Common myeloid progenitor, CD34-positive (primary cell): Measurements from ENCODE around the gene GPC5.

Source experiments
- CTCF ChIA-PET: fragments of 350-600 bp; sonication (Branson Sonifier 250); formaldehyde crosslinking; loops from one replicate; lab custom pipeline; 2021; ENCODE audit warnings: antibody characterized with exemption; lab: Charles Lee
- POLR2A ChIA-PET: fragments of 350-600 bp; sonication (Branson Sonifier 250); formaldehyde crosslinking; loops from one replicate; lab custom pipeline; 2021; ENCODE audit warnings: antibody characterized with exemption; lab: Charles Lee
- DNase-seq, 3 donors: peaks; one replicate each; pipeline versions ENCODE4 v3.0.0 to v3.0.0-alpha.2; 2013
- H3K27ac ChIP-seq, 2 experiments: 1 replicate in 1 of 2; 2 replicates in 1 of 2; pipeline ENCODE4 v1.7.0; 2013; ENCODE audit warnings: inconsistent platforms in 2 of 2, low read length in 2 of 2, mild to moderate bottlenecking in 2 of 2, low read depth in 1 of 2, moderate library complexity in 1 of 2; ENCODE audit not compliant: severe bottlenecking in 2 of 2, insufficient read depth in 1 of 2, poor library complexity in 1 of 2
- H3K27me3 ChIP-seq, 5 experiments: replicated peaks in 2 of 5; 1 replicate in 3 of 5; 2 replicates in 2 of 5; pipeline versions ENCODE4 v1.6.1 to v1.7.0; 2013; ENCODE audit warnings: low read length in 4 of 5, mild to moderate bottlenecking in 2 of 5, moderate library complexity in 2 of 5, inconsistent platforms in 1 of 5; ENCODE audit not compliant: insufficient read depth in 5 of 5, control insufficient read depth in 4 of 5
- H3K36me3 ChIP-seq, 4 experiments: 1 replicate in 2 of 4; 2 replicates in 2 of 4; pipeline versions ENCODE4 v1.6.1 to v1.7.0; 2013; ENCODE audit warnings: low read length in 3 of 4, control low read depth in 1 of 4, mild to moderate bottlenecking in 1 of 4; ENCODE audit not compliant: control insufficient read depth in 4 of 4, insufficient read depth in 4 of 4
- H3K4me1 ChIP-seq, 4 experiments: 1 replicate in 3 of 4; 2 replicates in 1 of 4; pipeline versions ENCODE4 v1.6.1 to v1.7.1; 2013; ENCODE audit warnings: low read length in 3 of 4, mild to moderate bottlenecking in 3 of 4, control low read depth in 1 of 4, inconsistent platforms in 1 of 4, moderate library complexity in 1 of 4; ENCODE audit not compliant: control insufficient read depth in 4 of 4, insufficient read depth in 4 of 4; ENCODE audit errors: control extremely low read depth in 1 of 4
- H3K4me3 ChIP-seq, 7 experiments: 1 replicate in 4 of 7; 2 replicates in 3 of 7; pipeline versions ENCODE4 v1.5.1 to v1.7.0; 2013; ENCODE audit warnings: mild to moderate bottlenecking in 7 of 7, low read length in 6 of 7, moderate library complexity in 6 of 7, inconsistent platforms in 2 of 7, low read depth in 2 of 7, control low read depth in 1 of 7; ENCODE audit not compliant: insufficient read depth in 4 of 7, control insufficient read depth in 1 of 7; ENCODE audit errors: extremely low read depth in 1 of 7
- H3K9me3 ChIP-seq, 5 experiments: 1 replicate in 4 of 5; 2 replicates in 1 of 5; pipeline versions ENCODE4 v1.6.1 to v1.7.1; 2013; ENCODE audit warnings: low read length in 4 of 5, mild to moderate bottlenecking in 2 of 5, inconsistent platforms in 1 of 5, low read depth in 1 of 5, moderate library complexity in 1 of 5; ENCODE audit not compliant: control insufficient read depth in 4 of 5, insufficient read depth in 2 of 5; ENCODE audit errors: control extremely low read depth in 1 of 5
- WGBS: methylation state at CpG from one replicate; pipeline ENCODE4 v1.1.5; 2013; ENCODE audit not compliant: insufficient coverage; 5-methylcytosine and 5-hydroxymethylcytosine counted together

Gene GPC5

GRCh38 chr13:92671821-92672220, 1273.4 kb downstream of the GPC5 start:
- Histone ChIP-seq H3K9me3 (peaks cover 0 to 5% (median 0%) of the 10 kb centered on the region in 5 experiments), H3K4me1 (no peaks in the 10 kb centered on the region), H3K36me3 (no peaks in the 10 kb centered on the region), H3K27me3 (no peaks in the 10 kb centered on the region), H3K27ac (no peak overlapping the region), H3K4me3 (no peak overlapping the region)
- ChIA-PET POLR2A (no interaction called here), CTCF (no interaction called here)
- DNase-seq: no peak
- 90% methylated on average over 2 of the region's 2 CpGs for WGBS

- DNase-seq: no peak
- H3K4me3 ChIP-seq: no peak overlapping the region
- 100% methylated on average over 2 of the region's 3 CpGs for WGBS
- H3K4me1 ChIP-seq: no peaks in the 10 kb centered on the region
- H3K9me3 ChIP-seq: no peaks in the 10 kb centered on the region
- no peaks in the 10 kb centered on the region for H3K36me3 ChIP-seq
- ChIA-PET POLR2A (no interaction called here), CTCF (no interaction called here)
- no peak overlapping the region for H3K27ac ChIP-seq
- H3K27me3 ChIP-seq: no peaks in the 10 kb centered on the region
Measured at GRCh38 chr13:92676246-92676645, 1277.8 kb downstream of the GPC5 start.

GRCh38 chr13:92677571-92677970, 1279.2 kb downstream of the GPC5 start:
- no peak for DNase-seq
- Histone ChIP-seq H3K4me3 (no peak overlapping the region), H3K27me3 (no peaks in the 10 kb centered on the region), H3K27ac (no peak overlapping the region), H3K36me3 (no peaks in the 10 kb centered on the region), H3K4me1 (no peaks in the 10 kb centered on the region), H3K9me3 (no peaks in the 10 kb centered on the region)
- ChIA-PET POLR2A (no interaction called here), CTCF (no interaction called here)
- WGBS: 88% methylated on average over 3 of the region's 4 CpGs

- Histone ChIP-seq H3K27ac (no peak overlapping the region), H3K4me3 (no peak overlapping the region), H3K36me3 (no peaks in the 10 kb centered on the region), H3K9me3 (no peaks in the 10 kb centered on the region), H3K27me3 (no peaks in the 10 kb centered on the region), H3K4me1 (no peaks in the 10 kb centered on the region)
- no peak for DNase-seq
- CTCF ChIA-PET: no interaction called here
- WGBS: no CpG with 5 or more reads among the region's 7 CpGs
- POLR2A ChIA-PET: no interaction called here
Measured at GRCh38 chr13:92679602-92680001, 1281.2 kb downstream of the GPC5 start.

- H3K27me3 ChIP-seq: no peaks in the 10 kb centered on the region
- no peaks in the 10 kb centered on the region for H3K36me3 ChIP-seq
- CTCF ChIA-PET: no interaction called here
- no peaks in the 10 kb centered on the region for H3K9me3 ChIP-seq
- no peak overlapping the region for H3K27ac ChIP-seq
- H3K4me3 ChIP-seq: no peak overlapping the region
- POLR2A ChIA-PET: no interaction called here
- no peak for DNase-seq
- H3K4me1 ChIP-seq: no peaks in the 10 kb centered on the region
- 90% methylated on average over 4 of the region's 4 CpGs for WGBS
Measured at GRCh38 chr13:92681239-92681638, 1282.8 kb downstream of the GPC5 start.

DNA sequence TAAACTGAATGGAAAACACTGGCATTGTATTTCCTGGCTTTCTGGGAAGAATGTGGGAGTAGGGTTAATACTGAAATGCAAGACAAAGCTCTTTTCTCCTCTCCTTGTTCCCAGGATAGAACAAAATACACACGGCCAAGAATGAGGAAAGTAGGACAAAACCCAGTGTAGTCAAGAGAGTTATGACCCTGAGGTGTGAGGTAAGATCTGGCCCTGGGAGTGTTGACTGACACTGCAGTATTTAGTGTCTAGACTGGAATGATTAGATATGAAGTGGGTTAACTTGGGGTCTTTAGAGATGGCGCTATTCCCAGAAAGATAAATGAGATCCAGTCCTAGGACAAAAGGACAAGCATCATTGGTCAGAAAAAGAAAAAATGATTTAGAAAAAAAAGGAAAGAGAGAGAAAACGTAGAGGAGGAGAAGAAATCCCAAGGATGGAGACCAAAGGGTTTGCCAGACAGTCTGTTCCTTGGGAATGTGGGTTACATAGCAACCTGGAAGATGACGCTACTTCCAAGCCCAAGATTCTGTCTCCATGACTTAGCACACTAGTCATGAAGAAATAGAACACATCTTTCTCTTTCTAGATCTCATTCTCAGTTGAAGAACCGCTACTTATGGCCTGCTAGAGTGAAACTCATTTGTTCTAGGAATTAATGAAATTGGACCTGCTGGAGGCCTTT, 1284.6 kb downstream of the GPC5 start:
- H3K4me3 ChIP-seq: no peak overlapping the region

GRCh38 chr13:92694047-92694446, 1295.6 kb downstream of the GPC5 start:
- H3K27ac ChIP-seq: no peak overlapping the region
- no peaks in the 10 kb centered on the region for H3K4me1 ChIP-seq
- ChIA-PET CTCF (no interaction called here), POLR2A (no interaction called here)
- no peaks in the 10 kb centered on the region for H3K27me3 ChIP-seq
- H3K36me3 ChIP-seq: no peaks in the 10 kb centered on the region
- no peak overlapping the region for H3K4me3 ChIP-seq
- H3K9me3 ChIP-seq: peaks cover 0 to 5% (median 0%) of the 10 kb centered on the region in 5 experiments
- DNase-seq: no peak

More for the DNA sequence above, 1284.6 kb downstream of the GPC5 start:
- H3K27me3 ChIP-seq: no peaks in the 10 kb centered on the region
- no peak for DNase-seq
- no peaks in the 10 kb centered on the region for H3K9me3 ChIP-seq
- no peaks in the 10 kb centered on the region for H3K36me3 ChIP-seq
- ChIA-PET CTCF (no interaction called here), POLR2A (no interaction called here)
- H3K27ac ChIP-seq: no peak overlapping the region
- 90% methylated on average over 5 of the region's 5 CpGs for WGBS
- H3K4me1 ChIP-seq: no peaks in the 10 kb centered on the region
